NCI-H187 (cell line): Measurements from ENCODE around the gene FCRL6.

Experiments
- DNase-seq, 2 experiments: peaks; one replicate each; lab custom pipeline; 2025; lab: John Stamatoyannopoulos, UW

FCRL6 gene

GRCh38 chr1:159835356-159835755 is 33.2 kb downstream of the FCRL6 start:
- DNase-seq = no peak

DNA sequence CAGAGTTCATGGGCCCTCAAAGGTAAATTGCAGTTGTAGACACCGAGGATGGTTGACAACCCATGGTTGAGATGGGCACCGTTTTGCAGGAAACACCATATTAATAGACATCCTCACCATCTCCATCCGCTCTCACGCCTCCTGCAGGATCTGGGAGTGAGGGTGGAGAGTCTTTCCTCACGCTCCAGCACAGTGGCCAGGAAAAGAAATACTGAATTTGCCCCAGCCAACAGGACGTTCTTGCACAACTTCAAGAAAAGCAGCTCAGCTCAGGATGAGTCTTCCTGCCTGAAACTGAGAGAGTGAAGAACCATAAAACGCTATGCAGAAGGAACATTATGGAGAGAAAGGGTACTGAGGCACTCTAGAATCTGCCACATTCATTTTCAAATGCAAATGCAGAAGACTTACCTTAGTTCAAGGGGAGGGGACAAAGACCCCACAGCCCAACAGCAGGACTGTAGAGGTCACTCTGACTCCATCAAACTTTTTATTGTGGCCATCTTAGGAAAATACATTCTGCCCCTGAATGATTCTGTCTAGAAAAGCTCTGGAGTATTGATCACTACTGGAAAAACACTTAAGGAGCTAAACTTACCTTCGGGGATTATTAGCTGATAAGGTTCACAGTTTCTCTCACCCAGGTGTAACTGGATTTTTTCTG is 33.8 kb downstream of the FCRL6 start:
- no peak for DNase-seq

- no peak for DNase-seq
Measured at GRCh38 chr1:159838715-159839114, 36.6 kb downstream of the FCRL6 start.

DNA sequence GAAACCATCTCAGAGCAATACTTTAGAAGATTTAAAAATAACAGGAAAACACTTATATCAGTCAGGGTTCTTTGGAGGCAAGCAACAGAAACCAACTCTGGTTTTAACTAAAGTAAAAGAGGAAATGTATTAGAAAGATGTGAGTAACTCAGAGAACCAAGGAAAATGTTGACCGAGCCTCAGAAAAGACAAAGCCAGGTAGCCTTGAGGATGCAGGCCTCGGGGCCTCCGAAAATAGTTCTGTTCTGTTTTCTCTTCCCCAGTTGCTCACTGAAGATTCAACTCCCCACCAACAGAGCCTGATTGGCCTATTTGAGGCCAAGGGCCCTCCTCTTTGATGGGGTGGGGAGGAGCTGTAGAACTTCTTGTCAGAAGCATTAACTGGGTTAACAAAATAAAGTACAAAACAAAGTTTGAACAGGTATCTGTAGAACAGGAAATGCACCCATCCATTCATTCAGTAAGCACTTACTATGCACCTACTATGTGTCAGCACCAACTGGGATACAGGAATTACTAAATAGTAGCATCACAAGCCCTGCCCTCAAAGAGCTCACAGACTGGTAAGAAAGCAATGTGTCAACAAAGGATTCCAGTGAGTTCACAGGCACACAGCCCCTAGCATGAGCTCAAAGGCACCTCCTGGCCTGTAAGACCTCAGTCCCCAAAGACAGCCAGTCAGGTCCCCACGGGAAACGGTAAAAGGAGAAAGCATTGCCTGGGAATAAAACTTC is 37.1 kb downstream of the FCRL6 start:
- no peak for DNase-seq

GRCh38 chr1:159841749-159842148 is 39.6 kb downstream of the FCRL6 start:
- DNase-seq = no peak

GRCh38 chr1:159843459-159843858 is 41.3 kb downstream of the FCRL6 start:
- no peak for DNase-seq

DNA sequence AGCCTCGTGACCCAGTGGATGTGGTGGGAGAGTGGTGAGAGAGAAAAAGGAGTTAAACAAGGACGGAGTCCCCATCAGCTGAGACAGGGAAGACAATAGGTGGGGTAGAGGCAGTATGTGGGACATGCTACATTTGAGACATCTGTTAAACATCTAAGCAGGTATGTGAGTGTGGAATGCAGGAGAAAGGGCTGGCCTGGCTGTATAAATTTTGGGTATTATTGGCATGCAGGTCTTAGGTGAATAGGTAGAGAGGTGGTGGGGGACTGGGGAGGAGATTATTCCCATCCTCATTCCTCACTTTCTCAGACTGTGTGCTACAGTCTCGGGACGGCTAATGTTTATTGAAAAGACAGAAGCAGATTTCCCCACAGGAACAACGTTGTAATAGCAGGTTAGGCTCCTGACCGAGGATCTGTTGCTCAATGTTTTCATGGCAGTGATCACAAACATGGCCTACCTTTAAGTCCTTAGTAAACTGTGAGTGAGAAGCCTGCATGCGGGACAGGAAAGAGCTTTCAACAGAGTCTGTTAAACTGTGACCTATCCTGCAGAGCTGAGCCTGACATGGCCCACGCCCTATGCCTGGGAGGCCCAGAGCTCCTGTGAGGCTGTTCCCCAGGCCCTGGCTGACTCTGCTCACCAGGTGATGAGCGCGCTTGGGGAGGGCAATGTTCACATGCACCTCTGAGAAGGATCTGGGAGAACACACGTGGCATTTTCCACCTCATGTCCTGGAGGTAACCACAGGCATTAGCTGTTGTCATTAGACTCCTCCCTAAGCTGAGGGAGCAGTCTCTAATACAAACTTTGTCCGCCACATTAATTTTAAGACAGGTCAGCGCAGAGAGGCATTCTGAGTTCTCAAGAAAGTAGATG is 43.8 kb downstream of the FCRL6 start:
- no peak for DNase-seq

- no peak for DNase-seq
Measured at GRCh38 chr1:159847231-159847630, 45.1 kb downstream of the FCRL6 start.

GRCh38 chr1:159848326-159848725 is 46.2 kb downstream of the FCRL6 start:
- no peak for DNase-seq

- DNase-seq = no peak
Measured at GRCh38 chr1:159849626-159850366, 47.6 kb downstream of the FCRL6 start.

DNA sequence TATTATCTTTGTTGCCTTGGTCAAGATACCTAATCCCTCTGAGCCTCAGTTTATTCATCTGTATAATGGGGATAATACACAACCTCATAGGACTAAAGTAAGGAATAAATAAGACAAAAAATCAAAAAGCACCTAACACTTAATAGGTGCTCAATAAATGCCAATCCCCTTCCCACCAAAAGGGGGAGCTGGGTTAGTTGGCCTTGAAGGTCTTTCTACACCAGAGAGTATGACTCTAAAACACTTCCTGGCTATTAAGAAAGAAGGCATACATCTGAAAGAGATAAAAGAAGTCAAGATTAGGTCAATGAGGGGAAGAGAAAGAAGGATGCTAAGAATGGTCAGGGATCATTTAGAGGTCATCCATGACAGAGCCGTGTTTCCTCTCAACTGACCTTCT is 49.2 kb downstream of the FCRL6 start:
- no peak for DNase-seq

DNA sequence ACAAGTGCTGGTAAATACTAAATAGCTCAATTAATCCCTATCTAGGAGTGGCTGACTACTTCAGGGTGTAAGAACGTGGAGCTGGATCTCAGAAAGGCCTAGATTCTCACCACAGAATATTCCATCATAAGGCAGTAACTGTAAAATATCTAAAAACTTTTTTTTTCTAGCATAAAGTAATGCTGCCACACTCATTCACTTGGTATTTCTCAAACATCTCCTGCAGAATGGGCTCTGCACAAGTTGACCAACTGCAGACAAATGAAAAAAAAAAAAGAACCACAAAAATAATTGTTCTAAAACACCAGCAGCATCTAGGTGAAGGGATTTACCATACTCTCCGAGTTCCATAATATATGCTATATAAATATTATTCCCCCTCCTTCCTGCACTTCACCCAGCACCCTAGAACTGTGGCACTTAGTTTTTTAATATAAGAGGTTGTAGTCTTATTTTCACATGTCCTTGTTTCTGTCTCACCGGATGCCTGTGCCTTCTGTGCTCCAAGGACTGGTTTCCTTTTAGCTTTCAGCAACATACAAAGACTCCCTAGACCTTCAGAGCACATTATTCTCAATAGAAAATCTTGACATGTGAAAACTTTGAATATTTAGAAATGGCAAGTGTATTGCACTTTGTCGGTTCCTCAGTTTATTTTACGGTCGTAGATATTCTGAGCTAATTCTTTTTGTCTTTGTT is 51.4 kb downstream of the FCRL6 start:
- DNase-seq = no peak

GRCh38 chr1:159854116-159854692 is 52.0 kb downstream of the FCRL6 start:
- DNase-seq = peak; percentile 75 to 80

DNA sequence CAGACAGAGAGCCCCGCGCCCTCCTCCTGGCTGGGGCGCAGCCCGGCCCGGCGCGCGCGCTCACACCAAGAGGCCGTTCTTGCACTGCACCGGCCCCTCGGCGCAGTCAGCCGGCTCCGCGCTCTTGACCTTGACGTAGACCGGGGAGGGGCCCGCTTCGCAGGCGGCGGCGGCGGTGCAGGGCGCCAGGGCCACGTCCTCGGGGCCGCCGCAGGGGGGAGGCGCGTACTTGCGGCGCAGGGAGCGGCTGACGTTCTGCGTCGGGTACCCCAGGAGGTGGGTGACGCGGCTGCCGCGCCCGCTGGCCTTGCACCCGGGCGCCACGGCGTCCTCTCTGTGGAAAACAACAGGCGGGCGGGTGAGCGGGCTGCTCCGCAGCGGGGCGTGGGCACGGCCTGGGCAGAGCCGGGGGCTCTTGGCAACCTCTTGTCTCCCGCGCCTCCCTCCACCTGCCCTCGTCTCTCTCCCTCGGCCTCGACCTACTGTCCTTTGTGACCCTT is 52.6 kb downstream of the FCRL6 start:
- DNase-seq = peak; percentile 80 to 89

DNA sequence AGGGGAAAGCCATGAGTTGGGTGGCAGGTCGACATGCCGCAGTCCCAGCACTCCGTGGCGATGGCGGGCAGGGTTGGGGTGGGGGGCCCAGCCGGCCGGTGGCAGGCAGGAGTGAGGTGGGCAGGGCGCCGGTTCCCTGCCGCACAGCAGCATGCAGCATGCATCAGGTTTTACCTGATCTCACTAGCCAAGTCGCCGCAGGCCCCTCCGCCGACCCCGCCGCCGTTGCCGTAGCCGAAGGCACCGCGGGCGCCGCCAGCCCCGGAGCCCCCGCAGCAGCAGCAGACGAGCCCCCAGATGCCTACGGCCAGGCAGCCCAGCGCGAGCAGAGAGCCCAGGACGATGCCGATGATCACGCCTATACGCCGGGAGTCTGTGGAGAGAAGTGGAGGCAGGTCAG is 53.5 kb downstream of the FCRL6 start:
- no peak for DNase-seq

DNA sequence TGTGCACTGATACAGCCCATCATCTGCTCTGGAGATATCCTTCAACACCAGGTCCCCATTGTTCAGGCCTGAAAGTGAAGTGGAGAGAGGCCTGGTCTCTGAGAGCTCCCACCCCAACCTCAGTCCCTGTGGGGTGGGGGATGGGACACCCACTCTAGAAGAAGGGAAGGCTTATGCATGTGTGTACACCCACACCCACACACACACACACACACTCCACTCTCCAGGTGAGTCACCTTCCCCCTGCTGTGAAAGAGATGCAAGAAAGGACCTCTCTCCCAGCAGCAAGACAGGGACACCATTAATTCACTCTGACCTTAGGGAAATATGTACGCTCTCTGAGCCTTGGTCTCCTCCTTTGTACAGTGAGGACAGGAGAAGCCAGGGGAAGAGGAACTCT is 54.4 kb downstream of the FCRL6 start:
- DNase-seq = no peak

DNA sequence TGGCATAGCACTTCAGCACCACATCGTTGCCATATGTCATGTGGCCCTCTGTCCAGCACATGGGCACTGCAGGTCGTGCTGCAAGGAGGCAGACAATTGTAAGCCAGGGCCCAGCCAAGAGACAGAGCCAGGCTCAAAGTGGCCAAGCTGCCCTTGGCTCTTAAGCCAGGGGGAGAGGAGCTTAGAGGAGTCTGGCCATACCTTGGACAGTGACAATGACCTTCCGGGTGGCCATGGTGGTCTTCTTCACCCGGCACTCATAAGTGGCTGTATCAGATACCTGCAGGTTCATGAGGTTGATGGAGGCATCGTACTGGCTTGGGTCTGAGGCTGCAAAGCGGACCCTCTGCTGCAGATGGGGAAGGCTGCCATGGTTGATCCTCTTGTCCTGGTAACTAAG is 55.7 kb downstream of the FCRL6 start:
- no peak for DNase-seq

- DNase-seq = no peak
Measured at GRCh38 chr1:159859767-159860322, 57.7 kb downstream of the FCRL6 start.

GRCh38 chr1:159860456-159860855 is 58.3 kb downstream of the FCRL6 start:
- DNase-seq = no peak

- DNase-seq = no peak
Measured at GRCh38 chr1:159861218-159861617, 59.1 kb downstream of the FCRL6 start.

- no peak for DNase-seq
Measured at GRCh38 chr1:159862031-159862430, 59.9 kb downstream of the FCRL6 start.
